A549 (cell line): ENCODE results near the gene FRMD4A.

Experiments used
- USF2 ChIP-seq: fragments of 450-650 bp; IDR thresholded peaks from 2 replicates; pipeline ENCODE4 v1.6.1; 2014; ENCODE audit warnings: antibody characterized with exemption
- TF ChIP-seq, protein P1 (sequence below): IDR thresholded peaks from 2 replicates; pipeline ENCODE4 v1.6.1; 2012

GRCh38 chr10:13911821-13912520 lies 418.8 kb downstream of the FRMD4A start:
- TF ChIP-seq, protein P1, sequence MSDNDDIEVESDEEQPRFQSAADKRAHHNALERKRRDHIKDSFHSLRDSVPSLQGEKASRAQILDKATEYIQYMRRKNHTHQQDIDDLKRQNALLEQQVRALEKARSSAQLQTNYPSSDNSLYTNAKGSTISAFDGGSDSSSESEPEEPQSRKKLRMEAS = no peak
- no peak for TF ChIP-seq USF2
